HCT116 (cell line): ENCODE measurements around the gene RPL4. TPM values are rescaled to one million over a fixed set of nuclear protein-coding genes. Genes with fewer than 3 reads are reported as not detected.

Experiments
- ATAC-seq: fragments of 200-7000 bp; cut with Tn5 transposase; 2 replicates; pipeline ENCODE4 v1.9.1; 2020; ENCODE audit warnings: mild to moderate bottlenecking, moderate library complexity
- BruUV-seq: library from RNA; stranded (reverse); fragments of 400-500 nt; replicated peaks from 2 replicates; lab custom pipeline; 2021; lab: Mats Ljungman, UMichigan
- CTCF ChIA-PET: fragments of 300-600 bp; sonication (Branson Sonifier 250); formaldehyde crosslinking; loops from one replicate; lab custom pipeline; 2021; ENCODE audit warnings: antibody characterized with exemption; lab: Charles Lee
- POLR2A ChIA-PET: fragments of 300-600, 350-600 bp; sonication (Branson Sonifier 250); formaldehyde crosslinking; loops from one replicate; lab custom pipeline; 2021; ENCODE audit warnings: antibody characterized with exemption; lab: Charles Lee
- RAD21 ChIA-PET, 2 experiments: fragments of 300-600 bp; sonication (Branson Sonifier 250); formaldehyde crosslinking; loops; one replicate each; lab custom pipeline; 2023; ENCODE audit warnings: low total read pairs in 2 of 2; ENCODE audit not compliant: uncharacterized antibody in 2 of 2, unreplicated experiment in 2 of 2, low non-redundant PET in 1 of 2; lab: Charles Lee
- DNase-seq: peaks from one replicate; pipeline ENCODE4 v3.0.0-alpha.2; 2010; ENCODE audit warnings: low read depth, low spot score
- H2AFZ ChIP-seq: fragments of 200-600 bp; shearing (Covaris generic), sonication (generic); 2 replicates; pipeline ENCODE4 v1.6.1; 2017; ENCODE audit warnings: low read depth, mixed run types, mixed read lengths, antibody characterized with exemption, low read length; ENCODE audit not compliant: poor library complexity, severe bottlenecking
- H3K27ac ChIP-seq: 2 replicates; pipeline ENCODE4 v1.5.1; 2012; ENCODE audit warnings: low read depth, low read length
- H3K27me3 ChIP-seq: fragments of 200-600 bp; sonication (generic); 2 replicates; pipeline ENCODE4 v1.6.1; 2016; ENCODE audit warnings: mixed run types, low read length, mixed read lengths; ENCODE audit not compliant: insufficient read depth
- H3K36me3 ChIP-seq, 2 experiments: fragments of 200-500 bp in 1 of 2; fragments of 200-600 bp in 1 of 2; sonication (Bioruptor generic) in 1 of 2; sonication (generic) in 1 of 2; 2 replicates each; pipeline versions ENCODE4 v1.5.1 to v1.6.1; 2014 to 2016; ENCODE audit warnings: low read length in 2 of 2, inconsistent platforms in 1 of 2, mixed read lengths in 1 of 2, mixed run types in 1 of 2; ENCODE audit not compliant: insufficient read depth in 2 of 2, control insufficient read depth in 1 of 2
- H3K4me1 ChIP-seq, 2 experiments: fragments of 200-600 bp in 1 of 2; sonication (generic) in 1 of 2; 2 replicates each; pipeline versions ENCODE4 v1.5.1 to v1.6.1; 2012 to 2017; ENCODE audit warnings: low read length in 2 of 2, inconsistent platforms in 1 of 2, mild to moderate bottlenecking in 1 of 2, mixed read lengths in 1 of 2, mixed run types in 1 of 2, moderate library complexity in 1 of 2; ENCODE audit not compliant: insufficient read depth in 2 of 2, control insufficient read depth in 1 of 2
- H3K4me2 ChIP-seq: fragments of 200-600 bp; sonication (generic); 2 replicates; pipeline ENCODE4 v1.6.1; 2017; ENCODE audit warnings: mixed run types, low read length, mixed read lengths
- H3K4me3 ChIP-seq, 2 experiments: fragments of 200-600 bp in 1 of 2; sonication (generic) in 1 of 2; replicated peaks in 1 of 2; 2 replicates each; pipeline ENCODE4 v1.5.1; 2011 to 2016; ENCODE audit warnings: low read length in 2 of 2, control low read depth in 1 of 2, low read depth in 1 of 2, mild to moderate bottlenecking in 1 of 2, mixed read lengths in 1 of 2, mixed run types in 1 of 2
- H3K79me2 ChIP-seq: fragments of 200-600 bp; sonication (generic); 2 replicates; pipeline ENCODE4 v1.6.1; 2017; ENCODE audit warnings: mild to moderate bottlenecking, mixed run types, low read length, moderate library complexity, mixed read lengths; ENCODE audit not compliant: insufficient read depth
- H3K9ac ChIP-seq: fragments of 200-600 bp; sonication (generic); 2 replicates; pipeline ENCODE4 v1.6.1; 2016; ENCODE audit warnings: low read length, mixed read lengths
- H3K9me2 ChIP-seq: fragments of 200-600 bp; sonication (generic), shearing (Covaris generic); 2 replicates; pipeline ENCODE4 v1.6.1; 2017; ENCODE audit warnings: mixed run types, mild to moderate bottlenecking, moderate library complexity; ENCODE audit not compliant: insufficient read depth
- H3K9me3 ChIP-seq, 2 experiments: fragments of 200-500 bp in 1 of 2; fragments of 200-600 bp in 1 of 2; sonication (Bioruptor generic) in 1 of 2; sonication (generic) in 1 of 2; 2 replicates each; pipeline ENCODE4 v1.6.1; 2014 to 2017; ENCODE audit warnings: low read length in 2 of 2, mixed read lengths in 2 of 2, inconsistent platforms in 1 of 2, low read depth in 1 of 2, mild to moderate bottlenecking in 1 of 2, mixed run types in 1 of 2, moderate library complexity in 1 of 2; ENCODE audit not compliant: control insufficient read depth in 1 of 2, insufficient read depth in 1 of 2
- H4K20me1 ChIP-seq: fragments of 200-600 bp; sonication (generic), shearing (Covaris generic); 2 replicates; pipeline ENCODE4 v1.6.1; 2017; ENCODE audit warnings: mixed run types, mild to moderate bottlenecking, moderate library complexity; ENCODE audit not compliant: insufficient read depth
- ZFX ChIP-seq: fragments of 450-650 bp; IDR thresholded peaks from 2 replicates; pipeline ENCODE4 v1.6.1; 2017
- intact Hi-C: fragments of 100-400 bp; cut with micrococcal nuclease; formaldehyde crosslinking; loops from 2 replicates; pipeline ENCODE4 v1.10.0; 2022
- microRNA-seq: library from miRNA; unstranded; fragments of <30 nt; microRNA quantifications from one replicate; pipeline ENCODE4, GENCODE V29; 2016; ENCODE audit warnings: borderline number of aligned reads
- total RNA-seq: library from RNA; stranded (reverse); gene quantifications from one replicate; pipeline ENCODE4 v1.2.1, GENCODE V29; 2021; ENCODE audit not compliant: unreplicated experiment

Gene RPL4
- total RNA-seq, 1 experiment from 2014 or later: 3,818 TPM

DNA sequence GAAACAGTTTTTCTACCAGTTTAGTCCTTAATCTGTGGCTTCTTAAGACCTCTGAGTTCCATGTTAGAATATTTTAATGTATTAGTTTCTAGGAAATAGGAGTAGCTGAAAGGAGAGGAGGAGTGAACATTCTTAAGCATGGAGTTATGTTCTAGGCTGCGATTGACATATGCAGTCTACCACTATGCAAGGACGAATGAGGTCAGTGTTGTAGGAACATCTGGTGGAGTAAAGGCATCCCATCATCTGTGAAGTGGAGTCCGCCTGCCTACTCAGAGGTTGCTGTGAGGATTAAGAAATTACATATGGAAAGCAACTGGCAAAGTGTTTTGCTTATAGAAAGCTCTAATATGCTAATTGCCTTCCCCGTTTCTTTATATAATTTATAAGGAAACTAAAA, 52.2 kb downstream of the RPL4 start:
- Histone ChIP-seq H3K27ac (no peak overlapping the region), H3K4me1 (peaks cover 12 to 29% of the 10 kb centered on the region in 2 experiments), H3K9ac (no peak overlapping the region), H3K27me3 (no peaks in the 10 kb centered on the region), H3K9me3 (no peaks in the 10 kb centered on the region), H4K20me1 (no peaks in the 10 kb centered on the region), H3K4me3 (no peak overlapping the region), H3K4me2 (no peak overlapping the region), H3K79me2 (no peaks in the 10 kb centered on the region), H3K36me3 (peaks cover 0 to 6% of the 10 kb centered on the region in 2 experiments; a peak in 1 of 4 replicates), H3K9me2 (no peaks in the 10 kb centered on the region), H2AFZ (no peak overlapping the region)
- RAD21 ChIA-PET: no interaction called here
- ATAC-seq (no peak), DNase-seq (no peak)
- POLR2A ChIA-PET: interaction anchor here (0.5 kb wide), 1 partner anchor 85 kb away, joined by 4 read pairs; no protein-coding TSS in a partner anchor
- intact Hi-C loops: no loop called here
- no peak for TF ChIP-seq ZFX
- BruUV-seq: no TSS peak
- CTCF ChIA-PET: no interaction called here

Small RNA genes lying within 50 kb of the gene (microRNA-seq; reads per million reads assigned to microRNA genes)
- not detected for gene MIR4512

Other genes starting within 250 kb of the RPL4 start
- 32.2 TPM for gene DIS3L, start 211.3 kb downstream of the RPL4 start, total RNA-seq
- 28.1 TPM for gene TIPIN, start 148.2 kb downstream of the RPL4 start, total RNA-seq
- gene MAP2K1, start 117.9 kb downstream of the RPL4 start, total RNA-seq: 52.3 TPM
- 28.3 TPM for gene SNAPC5, start 7.1 kb downstream of the RPL4 start, total RNA-seq
- 25.8 TPM for gene ZWILCH, start 471 bp upstream of the RPL4 start, total RNA-seq
- not detected for gene LCTL, start 61.1 kb upstream of the RPL4 start, total RNA-seq
- 6.6 TPM for gene SMAD6, start 197.4 kb upstream of the RPL4 start, total RNA-seq